NCI-H2227 (cell line): Measurements from ENCODE around the gene MICA.
"Not testable (repeated sequence)": the region's sequence is repeated elsewhere in the genome, so short reads cannot be mapped to it uniquely, and the experiment has no call there.

Experiments used
- DNase-seq: peaks from one replicate; lab custom pipeline; 2025; ENCODE audit not compliant: unreplicated experiment; lab: John Stamatoyannopoulos, UW

MICA gene

GRCh38 chr6:31412506-31412905, 9.1 kb downstream of the MICA start:
- no peak for DNase-seq

GRCh38 chr6:31414148-31414770, 10.9 kb downstream of the MICA start:
- not testable (repeated sequence) for DNase-seq

GRCh38 chr6:31414771-31415265, 11.4 kb downstream of the MICA start:
- DNase-seq = no peak

- no peak for DNase-seq
Measured at GRCh38 chr6:31416394-31417014, 13.1 kb downstream of the MICA start.

- DNase-seq = no peak
Measured at GRCh38 chr6:31418251-31418650, 14.9 kb downstream of the MICA start.

GRCh38 chr6:31419842-31420241, 16.4 kb downstream of the MICA start:
- DNase-seq = no peak

GRCh38 chr6:31420546-31420945, 17.2 kb downstream of the MICA start:
- DNase-seq = no peak

GRCh38 chr6:31422587-31422986, 19.2 kb downstream of the MICA start:
- DNase-seq = no peak

- DNase-seq = no peak
Measured at GRCh38 chr6:31423550-31423949, 20.2 kb downstream of the MICA start.

GRCh38 chr6:31426395-31427354, 23.3 kb downstream of the MICA start:
- no peak for DNase-seq

GRCh38 chr6:31430449-31430848, 27.1 kb downstream of the MICA start:
- no peak for DNase-seq

GRCh38 chr6:31435051-31435450, 31.7 kb downstream of the MICA start:
- DNase-seq = not testable (repeated sequence)

- DNase-seq = no peak
Measured at GRCh38 chr6:31438222-31438621, 34.8 kb downstream of the MICA start.

GRCh38 chr6:31438677-31439076, 35.3 kb downstream of the MICA start:
- DNase-seq = no peak

GRCh38 chr6:31441365-31442267, 38.2 kb downstream of the MICA start:
- DNase-seq = peak; percentile 60

GRCh38 chr6:31446481-31446880, 43.1 kb downstream of the MICA start:
- no peak for DNase-seq

- not testable (repeated sequence) for DNase-seq
Measured at GRCh38 chr6:31446999-31447789, 43.8 kb downstream of the MICA start.

- DNase-seq = no peak
Measured at GRCh38 chr6:31450751-31451150, 47.4 kb downstream of the MICA start.

- no peak for DNase-seq
Measured at GRCh38 chr6:31452859-31453258, 49.5 kb downstream of the MICA start.

- DNase-seq = no peak
Measured at GRCh38 chr6:31453259-31453658, 49.9 kb downstream of the MICA start.
